BJ (cell line): Measurements from ENCODE around the gene ABHD5. TPM values are rescaled to one million over a fixed set of nuclear protein-coding genes. Genes with fewer than 3 reads are reported as not detected.

Source experiments
- CTCF ChIA-PET: fragments of 350-600 bp; formaldehyde crosslinking; extraction: SDS; loops from one replicate; lab custom pipeline; 2021; ENCODE audit warnings: antibody characterized with exemption, inconsistent platforms; lab: Yijun Ruan, JAX
- POLR2A ChIA-PET: fragments of 300-600 bp; sonication (Branson Sonifier 250); formaldehyde crosslinking; extraction: SDS; loops from one replicate; lab custom pipeline; 2021; ENCODE audit warnings: antibody characterized with exemption; lab: Charles Lee
- DNase-seq: peaks from one replicate; pipeline ENCODE4 v3.0.0-alpha.2; 2011; ENCODE audit warnings: low read depth
- H3K27me3 ChIP-seq: 2 replicates; pipeline ENCODE4 v1.6.0; 2011; ENCODE audit warnings: low read length; ENCODE audit not compliant: control insufficient read depth, insufficient read depth
- H3K36me3 ChIP-seq: 2 replicates; pipeline ENCODE4 v1.5.1; 2011; ENCODE audit warnings: low read length; ENCODE audit not compliant: control insufficient read depth, insufficient read depth
- H3K4me3 ChIP-seq: 2 replicates; pipeline ENCODE4 v1.5.1; 2011; ENCODE audit warnings: low read depth, mild to moderate bottlenecking, control low read depth, low read length
- polyA plus RNA-seq: library from polyadenylated mRNA; depleted of rRNA; stranded (reverse); fragments of >200 nt; gene quantifications from 2 replicates; pipeline ENCODE4 v1.2.3, GENCODE V29; 2011
- TF ChIP-seq, protein P1 (sequence below): IDR thresholded peaks from 2 replicates; pipeline ENCODE4 v1.5.1; 2011; ENCODE audit warnings: low read depth, mild to moderate bottlenecking, control low read depth, inconsistent platforms, low read length, moderate library complexity; ENCODE audit not compliant: insufficient read depth

Gene ABHD5
- polyA plus RNA-seq, 1 experiment, result 18.2 TPM

DNA sequence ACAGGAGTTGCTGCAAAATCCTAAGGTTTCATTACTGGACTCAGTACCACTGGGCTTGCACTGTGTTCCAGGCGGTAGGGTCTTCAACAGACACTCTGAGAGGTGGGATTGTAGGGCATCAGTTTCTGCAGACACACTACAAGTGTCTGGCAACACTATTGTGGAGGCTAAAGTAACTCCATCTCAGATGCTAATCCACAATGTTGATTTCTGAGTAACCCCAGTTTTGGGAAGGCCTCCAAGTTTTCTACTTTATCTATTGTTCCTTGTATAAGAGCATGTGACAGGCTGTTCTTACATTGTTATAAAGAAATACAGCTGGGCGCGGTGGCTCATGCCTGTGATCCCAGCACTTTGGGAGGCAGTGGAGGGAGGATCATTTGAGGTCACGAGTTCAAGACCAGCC is 2.5 kb upstream of the ABHD5 start:
- ChIA-PET CTCF (no interaction called here), POLR2A (no interaction called here)
- H3K4me3 ChIP-seq, result no peak overlapping the region

DNA sequence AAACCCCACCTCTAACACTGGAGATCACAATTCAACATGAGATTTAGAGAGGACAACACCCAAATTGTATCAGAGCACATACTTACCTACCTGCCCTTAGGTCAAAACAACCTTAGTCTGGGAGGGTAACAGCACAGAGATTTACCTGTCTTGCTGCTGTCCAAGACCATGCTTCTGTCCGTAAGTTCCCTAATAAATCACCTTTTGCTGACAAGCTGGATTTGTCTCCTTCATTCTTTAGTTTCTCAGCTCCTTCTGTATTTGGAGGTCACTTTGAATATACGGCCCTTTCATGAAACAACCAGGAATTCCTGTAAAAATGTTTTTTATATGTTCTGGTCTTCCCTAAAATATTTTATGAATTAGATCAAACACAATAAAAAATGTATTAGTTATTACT is 1.6 kb upstream of the ABHD5 start:
- H3K4me3 ChIP-seq, result no peak overlapping the region
- CTCF ChIA-PET, result no interaction called here
- H3K27me3 ChIP-seq, result no peaks in the 10 kb centered on the region
- DNase-seq, result no peak
- TF ChIP-seq, protein P1, sequence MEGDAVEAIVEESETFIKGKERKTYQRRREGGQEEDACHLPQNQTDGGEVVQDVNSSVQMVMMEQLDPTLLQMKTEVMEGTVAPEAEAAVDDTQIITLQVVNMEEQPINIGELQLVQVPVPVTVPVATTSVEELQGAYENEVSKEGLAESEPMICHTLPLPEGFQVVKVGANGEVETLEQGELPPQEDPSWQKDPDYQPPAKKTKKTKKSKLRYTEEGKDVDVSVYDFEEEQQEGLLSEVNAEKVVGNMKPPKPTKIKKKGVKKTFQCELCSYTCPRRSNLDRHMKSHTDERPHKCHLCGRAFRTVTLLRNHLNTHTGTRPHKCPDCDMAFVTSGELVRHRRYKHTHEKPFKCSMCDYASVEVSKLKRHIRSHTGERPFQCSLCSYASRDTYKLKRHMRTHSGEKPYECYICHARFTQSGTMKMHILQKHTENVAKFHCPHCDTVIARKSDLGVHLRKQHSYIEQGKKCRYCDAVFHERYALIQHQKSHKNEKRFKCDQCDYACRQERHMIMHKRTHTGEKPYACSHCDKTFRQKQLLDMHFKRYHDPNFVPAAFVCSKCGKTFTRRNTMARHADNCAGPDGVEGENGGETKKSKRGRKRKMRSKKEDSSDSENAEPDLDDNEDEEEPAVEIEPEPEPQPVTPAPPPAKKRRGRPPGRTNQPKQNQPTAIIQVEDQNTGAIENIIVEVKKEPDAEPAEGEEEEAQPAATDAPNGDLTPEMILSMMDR, result no peak
- no peaks in the 10 kb centered on the region for H3K36me3 ChIP-seq
- POLR2A ChIA-PET, result no interaction called here

More for the DNA sequence above, 2.5 kb upstream of the ABHD5 start:
- H3K27me3 ChIP-seq, result no peaks in the 10 kb centered on the region
- no peaks in the 10 kb centered on the region for H3K36me3 ChIP-seq
- TF ChIP-seq, protein P1, result no peak
- DNase-seq, result no peak

DNA sequence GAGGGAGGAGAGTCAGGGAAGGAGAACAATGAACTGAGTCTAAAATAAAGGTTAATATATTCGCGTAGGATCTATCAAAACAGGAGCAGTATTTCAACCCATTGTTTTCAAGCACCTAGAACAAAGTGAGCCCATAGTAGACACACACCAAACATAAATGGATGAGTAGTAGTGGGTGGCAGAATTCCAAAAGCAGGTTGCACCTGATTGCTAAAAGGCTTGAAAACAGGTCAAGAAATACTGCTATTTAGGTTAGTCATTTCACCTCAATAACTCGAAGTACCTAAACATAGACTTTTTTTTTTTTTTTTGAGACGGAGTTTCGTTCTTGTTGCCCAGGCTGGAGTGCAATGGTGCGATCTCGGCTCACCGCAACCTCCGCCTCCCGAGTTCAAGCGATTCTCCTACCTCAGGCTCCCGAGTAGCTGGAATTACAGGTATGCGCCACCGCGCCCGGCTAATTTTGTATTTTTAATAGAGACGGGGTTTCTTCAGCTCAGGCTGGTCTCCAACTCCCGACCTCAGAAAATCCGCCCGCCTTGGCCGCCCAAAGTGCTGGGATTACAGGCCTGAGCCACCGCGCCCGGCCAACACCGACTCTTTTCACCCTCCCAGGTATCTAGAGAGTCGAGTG is 855 bp upstream of the ABHD5 start:
- no peak for DNase-seq
- POLR2A ChIA-PET, result no interaction called here
- CTCF ChIA-PET, result no interaction called here

DNA sequence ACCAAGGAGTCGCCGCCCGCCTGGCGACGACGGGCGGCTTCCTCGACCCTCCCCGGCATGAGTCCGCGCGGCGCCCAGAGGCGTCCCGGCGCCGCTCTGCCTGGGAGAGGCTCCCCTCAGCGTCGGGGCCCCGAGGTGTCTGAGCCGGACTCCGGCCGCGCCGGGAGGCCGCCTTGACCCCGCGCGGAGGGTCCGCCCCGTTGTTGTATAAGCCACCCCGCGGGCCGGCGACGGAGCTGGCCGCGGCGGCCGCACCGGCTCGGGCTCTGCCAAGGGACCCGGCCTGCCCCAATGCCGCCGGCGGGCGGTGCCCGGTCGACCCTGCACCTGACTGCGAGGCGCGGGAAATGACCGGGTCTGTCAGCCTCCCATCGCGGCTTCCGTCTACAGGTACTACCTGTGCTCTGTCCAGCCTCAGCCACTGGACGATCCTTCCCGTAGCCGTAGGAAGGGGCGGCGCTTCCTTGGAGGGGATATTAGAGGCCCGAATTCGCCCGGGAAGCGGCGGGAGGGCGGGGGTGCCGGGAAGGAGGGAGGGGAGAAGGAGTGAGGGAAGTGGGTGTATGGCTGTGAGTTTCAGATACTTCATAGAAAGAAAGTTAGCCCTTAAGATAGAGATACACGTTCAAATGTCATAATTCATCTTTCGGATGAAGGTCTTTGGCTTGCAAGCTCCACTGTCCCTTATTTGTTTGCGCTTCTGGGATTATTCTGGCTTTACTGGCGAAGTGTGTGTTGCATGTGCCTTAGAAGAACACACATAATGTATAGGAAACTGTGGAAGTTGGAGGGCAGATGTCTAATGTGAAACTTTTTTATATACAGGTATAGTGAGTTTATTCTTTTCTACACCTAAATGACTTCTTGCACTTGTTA is 620 bp downstream of the ABHD5 start:
- Histone ChIP-seq H3K36me3 (no peaks in the 10 kb centered on the region), H3K4me3 (peak overlapping the region; percentile 84), H3K27me3 (no peaks in the 10 kb centered on the region)
- DNase-seq, result no peak
- ChIA-PET POLR2A (no interaction called here), CTCF (interaction anchor here (0.6 kb wide), 1 partner anchor 40 kb away, joined by 3 read pairs; no protein-coding TSS in a partner anchor)
- TF ChIP-seq, protein P1, result no peak

More for the DNA sequence above, 855 bp upstream of the ABHD5 start:
- Histone ChIP-seq H3K36me3 (no peaks in the 10 kb centered on the region), H3K4me3 (peak overlapping the region; percentile 84), H3K27me3 (no peaks in the 10 kb centered on the region)
- TF ChIP-seq, protein P1, result no peak
